ENCODE measurements around the gene ADAMTS18. TPM values are rescaled to one million over a fixed set of nuclear protein-coding genes. Genes with fewer than 3 reads are reported as not detected.

ADAMTS18 gene
- total RNA-seq, 1 experiment from 2014 or later = not detected

- POLR2A ChIA-PET = no interaction called here
- CTCF ChIA-PET = no interaction called here
- peaks cover 59% of the 10 kb centered on the region for H3K27me3 ChIP-seq (ENCODE audit: insufficient read depth, low read length)
- RAD21 ChIA-PET (ENCODE audit: low non-redundant PET in 1 of 2, low total read pairs in 2 of 2, uncharacterized antibody in 2 of 2, unreplicated experiment in 2 of 2) = no interaction called here
- H4K20me1 ChIP-seq (ENCODE audit: insufficient read depth) = no peaks in the 10 kb centered on the region; the same call in 1 of the 2 replicates
- no peak for TF ChIP-seq POLR2A (IDR thresholded peaks at IDR 0.05; ENCODE audit: borderline replicate concordance, extremely low read depth, insufficient read depth, insufficient read length)
- no peak for TF ChIP-seq TCF7L2 (IDR thresholded peaks at IDR 0.05; ENCODE audit: borderline replicate concordance, extremely low read depth, insufficient read depth, insufficient read length)
- no peak for TF ChIP-seq RAD21 (IDR thresholded peaks at IDR 0.05; ENCODE audit: low read depth)
- no peak for TF ChIP-seq ZBTB33 (IDR thresholded peaks at IDR 0.05; ENCODE audit: extremely low read depth, insufficient replicate concordance, low read length)
- TF ChIP-seq CEBPB (IDR thresholded peaks at IDR 0.05; ENCODE audit: low read depth) = no peak
- no peak for TF ChIP-seq YY1 (IDR thresholded peaks at IDR 0.05; ENCODE audit: extremely low read depth, insufficient replicate concordance, low read depth, low read length)
- TF ChIP-seq MAX (IDR thresholded peaks at IDR 0.05) = no peak
- TF ChIP-seq FOSL1 (IDR thresholded peaks at IDR 0.05; ENCODE audit: low read depth) = no peak
- no peak for TF ChIP-seq SIN3A (IDR thresholded peaks at IDR 0.05; ENCODE audit: low read depth)
- no peak for TF ChIP-seq CBX3 (IDR thresholded peaks at IDR 0.05; ENCODE audit: low read depth)
- TF ChIP-seq ATF3 (IDR thresholded peaks at IDR 0.05) = no peak
- TF ChIP-seq EGR1 (IDR thresholded peaks at IDR 0.05; ENCODE audit: low read depth) = no peak
- no TSS peak for BruUV-seq (replicated peaks)
- H3K79me2 ChIP-seq (ENCODE audit: insufficient read depth, low read length) = no peaks in the 10 kb centered on the region
- H2AFZ ChIP-seq (ENCODE audit: low read depth, low read length, poor library complexity, severe bottlenecking) = no peak overlapping the region
- H3K9me3 ChIP-seq (ENCODE audit: control insufficient read depth in 1 of 2, insufficient read depth in 1 of 2, low read depth in 1 of 2, low read length in 2 of 2) = no peaks in the 10 kb centered on the region
- DNase-seq (ENCODE audit: low read depth, low spot score) (no peak), ATAC-seq (no peak)
- H3K36me3 ChIP-seq (ENCODE audit: control insufficient read depth in 1 of 2, insufficient read depth in 2 of 2, low read length in 2 of 2) = no peaks in the 10 kb centered on the region
- no peaks in the 10 kb centered on the region for H3K4me1 ChIP-seq (ENCODE audit: control insufficient read depth in 1 of 2, insufficient read depth in 2 of 2, low read length in 2 of 2)
- H3K27ac ChIP-seq (ENCODE audit: low read depth, low read length) = no peak overlapping the region
- no peaks in the 10 kb centered on the region for H3K9me2 ChIP-seq (ENCODE audit: insufficient read depth)
- H3K4me2 ChIP-seq (ENCODE audit: low read length) = no peak overlapping the region
- H3K9ac ChIP-seq (ENCODE audit: low read length) = no peak overlapping the region
- intact Hi-C loops (cut with micrococcal nuclease) = no loop called here
- no peak overlapping the region for H3K4me3 ChIP-seq (replicated peaks in 1 of 2; ENCODE audit: low read depth in 1 of 2, low read length in 2 of 2)
These were observed 81.1 kb downstream of the ADAMTS18 start for GRCh38 chr16:77353587-77354263.
